GM19328 (cell line): ENCODE results near the gene UBAC2.
A peak's percentile ranks its signal among the peaks of the same experiment; 100 is the strongest.

Experiments
- ATAC-seq: cut with Tn5 transposase; IDR thresholded peaks from one replicate; pipeline ENCODE4 v1.9.1; 2021; ENCODE audit warnings: mild to moderate bottlenecking, moderate library complexity; ENCODE audit not compliant: unreplicated experiment

The UBAC2 gene

GRCh38 chr13:99330942-99331341, 130.3 kb downstream of the UBAC2 start:
- ATAC-seq, result no peak

DNA sequence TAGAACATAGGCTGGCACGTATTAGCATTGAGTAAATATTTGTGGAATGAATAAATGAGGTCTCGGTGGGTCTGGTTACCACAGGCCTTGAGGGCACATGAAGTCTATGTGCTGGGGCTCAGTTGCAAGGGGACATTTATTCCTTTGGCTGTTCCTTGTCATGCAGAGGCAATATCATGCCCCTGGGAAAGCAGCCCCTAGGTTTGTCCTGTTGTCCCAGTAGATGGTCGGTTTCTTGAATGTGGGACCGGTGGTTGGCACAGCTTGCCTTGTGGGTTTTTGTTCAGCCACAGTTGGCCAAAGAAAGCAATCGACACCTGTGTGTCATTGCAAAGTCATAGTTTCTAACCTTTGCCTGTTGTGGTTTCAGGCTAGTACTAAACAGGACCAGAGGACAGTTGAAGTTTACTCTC, 131.2 kb downstream of the UBAC2 start:
- ATAC-seq, result peak; percentile 83

DNA sequence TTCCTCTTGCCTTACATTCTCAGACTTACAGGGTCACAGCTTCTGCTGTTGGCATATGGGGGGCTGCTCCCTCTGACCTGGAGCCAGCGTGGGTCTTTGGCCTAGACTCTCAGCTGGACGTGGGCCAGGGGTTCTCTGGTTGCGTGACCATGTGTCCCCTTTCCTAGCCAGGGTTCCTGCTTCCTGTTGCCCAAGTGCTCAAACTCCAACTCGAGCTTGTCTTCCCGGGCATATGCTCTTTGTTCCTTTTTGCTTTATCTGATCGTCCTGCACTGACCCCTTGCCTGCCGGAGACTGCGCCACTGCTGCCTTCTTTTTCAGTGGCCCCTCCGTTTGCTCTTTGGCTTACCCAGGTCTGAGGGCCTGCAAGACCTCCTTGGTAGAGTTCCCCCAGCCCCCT, 131.8 kb downstream of the UBAC2 start:
- peak; percentile 16 for ATAC-seq

DNA sequence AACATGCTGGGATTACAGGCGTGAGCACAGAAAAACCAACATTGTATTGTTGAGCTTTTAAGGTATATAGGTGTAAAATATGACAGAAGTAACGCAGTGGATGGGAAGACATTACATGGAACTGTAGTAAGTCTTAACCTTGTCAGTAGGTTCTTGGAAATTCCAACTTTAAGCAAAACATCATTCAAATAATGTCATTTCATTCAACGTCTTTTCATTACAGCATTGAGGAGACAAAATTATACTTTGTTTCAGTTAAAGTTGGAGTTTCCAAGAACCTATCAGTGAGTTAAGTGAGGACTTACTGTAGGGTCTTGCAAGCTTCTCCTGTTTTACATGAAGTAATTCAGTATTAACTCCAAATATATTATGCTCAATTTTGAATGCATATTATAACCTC, 133.6 kb downstream of the UBAC2 start:
- ATAC-seq, result no peak

DNA sequence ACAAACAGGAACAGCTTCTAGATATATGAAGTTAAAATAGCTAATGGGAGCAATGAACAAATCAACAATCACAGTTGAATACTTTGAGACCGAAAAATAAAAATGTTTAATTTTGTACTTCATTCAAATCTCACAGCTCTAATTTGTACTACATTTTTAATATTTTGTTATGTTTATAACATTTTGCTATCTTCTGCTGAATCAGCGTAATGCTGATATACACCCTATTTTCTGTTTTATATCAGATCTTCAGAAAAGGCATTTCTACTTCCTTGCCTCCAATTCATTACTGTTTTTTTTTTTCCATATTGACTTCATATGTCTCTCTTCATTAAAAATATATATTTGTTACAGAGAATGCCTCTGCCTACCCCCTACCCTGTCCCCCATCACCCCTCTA, 134.4 kb downstream of the UBAC2 start:
- ATAC-seq, result no peak

- ATAC-seq, result no peak
Observed at GRCh38 chr13:99335603-99336002, 134.9 kb downstream of the UBAC2 start.

GRCh38 chr13:99339230-99339721, 138.6 kb downstream of the UBAC2 start:
- no peak for ATAC-seq

DNA sequence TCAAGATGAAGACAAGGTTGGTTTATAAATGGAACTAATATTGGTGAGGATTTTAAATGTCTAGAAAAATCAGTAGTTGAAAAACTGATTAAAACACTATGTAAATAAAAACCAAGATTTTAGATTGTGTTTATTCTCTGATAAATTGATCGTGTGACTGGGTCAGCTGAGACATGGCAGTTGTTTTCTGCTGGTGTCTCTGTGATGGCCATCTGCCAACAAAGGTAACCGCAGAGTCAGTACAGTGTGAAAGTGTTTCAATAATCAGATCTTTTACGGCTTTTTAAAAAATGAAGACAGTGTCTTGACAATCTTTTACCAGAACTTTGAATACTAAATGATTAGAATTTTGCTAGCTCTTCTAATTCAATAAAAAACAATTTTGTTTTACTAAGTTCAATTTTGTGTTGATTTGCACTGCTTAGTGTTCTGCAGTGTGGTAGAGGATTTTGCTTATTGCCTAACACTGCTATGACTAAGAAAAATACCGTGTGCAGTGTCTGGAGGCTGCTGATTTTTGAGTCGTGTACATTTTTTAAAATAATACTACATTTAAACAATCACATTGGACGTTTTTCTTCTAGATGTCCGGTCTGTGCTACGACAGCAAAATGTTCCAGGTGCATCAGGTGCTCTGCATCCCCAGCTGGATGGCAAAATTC, 139.2 kb downstream of the UBAC2 start:
- ATAC-seq, result no peak

- no peak for ATAC-seq
Observed at GRCh38 chr13:99340638-99341037, 140.0 kb downstream of the UBAC2 start.

- ATAC-seq, result no peak
Observed at GRCh38 chr13:99341969-99342722, 141.5 kb downstream of the UBAC2 start.

DNA sequence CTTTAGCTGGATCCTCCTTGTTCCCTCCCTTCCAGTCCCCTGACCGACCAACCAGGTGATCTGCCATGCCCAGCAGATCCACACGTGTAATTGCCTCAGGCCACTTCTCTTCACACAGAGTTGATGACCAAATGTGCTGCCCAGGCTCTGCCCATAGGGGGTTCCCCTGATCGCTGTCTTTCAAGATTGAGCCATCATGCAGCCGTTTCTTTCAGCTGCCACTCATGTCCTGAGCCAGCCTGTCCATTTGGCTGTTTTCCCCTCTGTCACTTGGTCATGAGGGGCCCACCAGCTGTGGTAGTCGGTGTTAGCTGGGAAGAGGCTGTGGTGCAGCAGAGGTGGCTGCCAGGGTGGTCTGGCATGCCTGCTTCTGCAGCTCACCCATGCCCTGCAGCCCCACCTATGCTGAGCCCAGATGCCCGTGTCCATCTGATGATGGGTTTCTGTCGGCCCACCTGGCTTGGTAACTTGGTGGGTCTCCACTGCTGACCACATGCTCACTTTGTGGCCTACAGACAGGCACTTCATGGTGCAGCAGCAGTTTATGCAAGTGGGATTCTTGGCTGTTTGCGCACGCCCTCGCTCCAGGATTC, 142.2 kb downstream of the UBAC2 start:
- no peak for ATAC-seq

- ATAC-seq, result no peak
Observed at GRCh38 chr13:99344610-99345208, 144.1 kb downstream of the UBAC2 start.

DNA sequence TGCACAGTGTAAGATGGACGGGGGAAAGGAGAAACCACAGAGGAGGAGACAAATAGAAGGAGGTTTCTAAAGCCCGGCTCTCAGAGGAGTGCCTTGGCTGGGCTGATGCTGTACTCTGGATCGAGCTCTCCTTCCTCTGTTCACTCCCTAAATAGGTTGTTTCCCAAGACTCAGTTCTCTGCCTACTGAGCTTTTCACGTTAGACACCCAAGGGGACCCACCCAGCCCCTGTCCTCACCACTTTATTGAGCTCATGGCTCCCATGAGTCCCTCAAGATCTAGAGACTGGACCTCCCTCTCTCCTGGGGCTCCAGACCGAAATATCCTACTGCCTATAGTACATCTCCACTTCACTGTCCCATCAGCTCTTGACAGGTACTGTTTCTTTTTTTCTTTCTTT, 144.7 kb downstream of the UBAC2 start:
- no peak for ATAC-seq

DNA sequence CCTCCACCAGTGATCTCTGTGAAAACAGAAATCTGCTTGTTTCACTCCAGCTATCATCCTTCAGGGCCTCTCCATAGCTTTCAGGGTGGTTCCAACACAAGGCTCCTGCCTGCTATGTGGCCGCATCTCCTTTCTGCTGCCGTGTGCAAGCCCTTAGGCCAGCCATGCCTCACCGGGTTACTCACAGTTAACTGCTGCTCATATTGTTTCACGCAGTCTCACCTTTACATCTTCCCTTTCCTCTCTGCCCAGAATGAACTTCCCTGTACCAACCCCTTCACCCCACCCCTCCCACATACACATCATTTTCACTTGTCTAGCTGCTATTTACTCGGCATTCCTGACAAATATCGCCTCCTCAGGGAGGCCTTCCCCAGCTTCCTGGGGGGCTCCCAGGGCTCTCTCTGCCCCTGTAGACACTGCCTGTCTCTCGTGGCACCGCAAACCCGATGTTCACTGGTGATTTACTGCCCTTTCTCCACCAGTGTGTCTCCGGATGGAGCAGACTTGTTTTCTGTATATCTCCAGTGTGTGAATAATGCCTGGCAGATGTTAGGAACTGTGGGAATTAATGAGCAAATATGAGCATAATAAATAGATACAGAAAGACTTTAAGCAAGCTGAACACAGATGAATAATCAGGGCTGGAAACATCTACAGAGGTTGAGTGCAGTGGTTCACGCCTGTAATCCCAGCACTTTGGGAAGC, 145.8 kb downstream of the UBAC2 start:
- ATAC-seq, result no peak

GRCh38 chr13:99347335-99347878, 146.8 kb downstream of the UBAC2 start:
- ATAC-seq, result no peak

DNA sequence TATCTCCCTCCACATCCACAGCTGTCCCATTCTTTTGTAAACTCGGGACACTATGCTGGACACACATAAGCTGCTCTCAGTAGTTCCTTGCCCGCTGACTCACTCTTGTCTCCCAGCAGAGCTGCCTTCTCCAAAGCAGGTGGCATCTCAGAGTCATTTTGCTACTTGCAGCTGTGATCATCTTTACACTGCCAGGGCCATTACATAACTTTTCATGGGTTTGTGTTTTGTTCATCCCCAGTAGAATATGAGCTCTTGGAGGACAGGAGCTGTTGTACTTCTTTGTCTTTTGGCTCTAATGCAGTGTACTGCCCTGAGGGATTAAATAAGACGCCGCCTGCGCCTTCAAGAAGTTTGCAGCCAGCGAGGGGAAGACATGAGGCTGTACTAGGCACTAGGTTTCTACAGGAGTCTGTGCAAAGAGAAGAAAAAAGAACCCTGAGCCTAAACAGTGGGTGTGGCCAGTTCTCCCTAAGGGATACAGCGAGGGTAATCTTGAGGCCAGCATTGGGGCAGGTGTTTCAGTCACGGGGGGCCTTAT, 147.3 kb downstream of the UBAC2 start:
- ATAC-seq, result no peak

DNA sequence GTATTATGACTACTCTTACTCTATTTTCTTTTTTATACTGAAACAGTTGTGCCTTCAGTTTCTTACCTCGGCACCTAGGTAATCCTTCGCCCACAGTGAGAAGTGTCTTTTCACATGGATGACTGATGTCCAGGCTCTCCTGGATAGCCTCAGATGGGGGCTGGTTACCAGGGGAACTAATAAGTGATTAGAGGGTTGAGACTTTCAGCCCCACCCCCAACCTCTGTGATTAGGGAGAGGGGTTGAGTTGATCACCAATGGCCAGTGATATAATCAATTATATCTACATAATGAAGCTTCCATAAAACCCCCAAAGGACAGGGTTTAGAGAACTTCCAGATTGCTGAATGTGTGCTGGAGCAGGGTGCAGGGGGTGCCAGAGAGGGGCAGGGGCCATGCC, 149.5 kb downstream of the UBAC2 start:
- ATAC-seq, result no peak

GRCh38 chr13:99351772-99352171, 151.1 kb downstream of the UBAC2 start:
- ATAC-seq, result no peak

- ATAC-seq, result no peak
Observed at GRCh38 chr13:99352351-99353245, 151.9 kb downstream of the UBAC2 start.

GRCh38 chr13:99353246-99353600, 152.6 kb downstream of the UBAC2 start:
- ATAC-seq, result no peak
